ENCODE data around the gene ZNF425.

DNA sequence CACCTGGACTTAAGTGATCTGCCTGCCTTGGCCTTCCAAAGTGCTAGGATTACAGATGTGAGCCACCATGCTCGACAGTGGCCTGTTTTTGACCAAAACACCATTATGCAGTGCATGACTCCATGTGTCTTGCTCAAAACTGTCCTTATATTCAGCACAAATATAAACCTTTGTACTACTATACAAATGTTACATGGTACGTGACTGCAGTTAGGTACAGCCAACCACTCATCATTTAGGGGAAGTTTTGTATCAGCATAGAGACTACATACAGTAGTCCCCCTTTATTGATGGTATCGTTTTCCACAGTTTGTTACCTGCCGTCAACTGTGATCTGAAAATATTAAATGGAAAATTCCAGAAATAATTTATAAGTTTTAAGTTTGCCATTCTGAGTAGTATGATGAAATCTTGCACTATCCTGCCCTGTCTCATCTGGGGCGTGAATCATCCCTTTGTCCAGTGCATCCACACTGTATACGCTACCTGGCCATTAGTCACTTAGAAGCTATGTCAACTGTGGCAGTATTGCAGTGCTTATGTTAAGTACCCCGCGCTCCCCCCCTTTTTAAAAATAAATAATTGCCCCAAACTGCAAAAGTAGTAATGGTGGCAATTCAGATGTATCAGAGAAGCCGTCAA is 45.9 kb upstream of the ZNF425 start:
- TF ChIP-seq, protein P1, sequence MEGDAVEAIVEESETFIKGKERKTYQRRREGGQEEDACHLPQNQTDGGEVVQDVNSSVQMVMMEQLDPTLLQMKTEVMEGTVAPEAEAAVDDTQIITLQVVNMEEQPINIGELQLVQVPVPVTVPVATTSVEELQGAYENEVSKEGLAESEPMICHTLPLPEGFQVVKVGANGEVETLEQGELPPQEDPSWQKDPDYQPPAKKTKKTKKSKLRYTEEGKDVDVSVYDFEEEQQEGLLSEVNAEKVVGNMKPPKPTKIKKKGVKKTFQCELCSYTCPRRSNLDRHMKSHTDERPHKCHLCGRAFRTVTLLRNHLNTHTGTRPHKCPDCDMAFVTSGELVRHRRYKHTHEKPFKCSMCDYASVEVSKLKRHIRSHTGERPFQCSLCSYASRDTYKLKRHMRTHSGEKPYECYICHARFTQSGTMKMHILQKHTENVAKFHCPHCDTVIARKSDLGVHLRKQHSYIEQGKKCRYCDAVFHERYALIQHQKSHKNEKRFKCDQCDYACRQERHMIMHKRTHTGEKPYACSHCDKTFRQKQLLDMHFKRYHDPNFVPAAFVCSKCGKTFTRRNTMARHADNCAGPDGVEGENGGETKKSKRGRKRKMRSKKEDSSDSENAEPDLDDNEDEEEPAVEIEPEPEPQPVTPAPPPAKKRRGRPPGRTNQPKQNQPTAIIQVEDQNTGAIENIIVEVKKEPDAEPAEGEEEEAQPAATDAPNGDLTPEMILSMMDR (IDR thresholded peaks at IDR 0.05): no peak
- TF ChIP-seq POLR2AphosphoS5 (IDR thresholded peaks at IDR 0.05; ENCODE audit: low read depth, low read length) (no peak), SIN3A (IDR thresholded peaks at IDR 0.05; ENCODE audit: borderline replicate concordance, insufficient read depth, low read depth, low read length) (no peak)
- TF ChIP-seq, protein P2, sequence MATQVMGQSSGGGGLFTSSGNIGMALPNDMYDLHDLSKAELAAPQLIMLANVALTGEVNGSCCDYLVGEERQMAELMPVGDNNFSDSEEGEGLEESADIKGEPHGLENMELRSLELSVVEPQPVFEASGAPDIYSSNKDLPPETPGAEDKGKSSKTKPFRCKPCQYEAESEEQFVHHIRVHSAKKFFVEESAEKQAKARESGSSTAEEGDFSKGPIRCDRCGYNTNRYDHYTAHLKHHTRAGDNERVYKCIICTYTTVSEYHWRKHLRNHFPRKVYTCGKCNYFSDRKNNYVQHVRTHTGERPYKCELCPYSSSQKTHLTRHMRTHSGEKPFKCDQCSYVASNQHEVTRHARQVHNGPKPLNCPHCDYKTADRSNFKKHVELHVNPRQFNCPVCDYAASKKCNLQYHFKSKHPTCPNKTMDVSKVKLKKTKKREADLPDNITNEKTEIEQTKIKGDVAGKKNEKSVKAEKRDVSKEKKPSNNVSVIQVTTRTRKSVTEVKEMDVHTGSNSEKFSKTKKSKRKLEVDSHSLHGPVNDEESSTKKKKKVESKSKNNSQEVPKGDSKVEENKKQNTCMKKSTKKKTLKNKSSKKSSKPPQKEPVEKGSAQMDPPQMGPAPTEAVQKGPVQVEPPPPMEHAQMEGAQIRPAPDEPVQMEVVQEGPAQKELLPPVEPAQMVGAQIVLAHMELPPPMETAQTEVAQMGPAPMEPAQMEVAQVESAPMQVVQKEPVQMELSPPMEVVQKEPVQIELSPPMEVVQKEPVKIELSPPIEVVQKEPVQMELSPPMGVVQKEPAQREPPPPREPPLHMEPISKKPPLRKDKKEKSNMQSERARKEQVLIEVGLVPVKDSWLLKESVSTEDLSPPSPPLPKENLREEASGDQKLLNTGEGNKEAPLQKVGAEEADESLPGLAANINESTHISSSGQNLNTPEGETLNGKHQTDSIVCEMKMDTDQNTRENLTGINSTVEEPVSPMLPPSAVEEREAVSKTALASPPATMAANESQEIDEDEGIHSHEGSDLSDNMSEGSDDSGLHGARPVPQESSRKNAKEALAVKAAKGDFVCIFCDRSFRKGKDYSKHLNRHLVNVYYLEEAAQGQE (IDR thresholded peaks at IDR 0.05; ENCODE audit: insufficient read depth in 1 of 2, low read depth in 2 of 2, low read length in 1 of 2): no peak

Data from Panc1 (cell line).